Stimulated activated CD4-positive, alpha-beta T cell treated with anti-CD3 and anti-CD28 coated beads, Interleukin-2, amount 100 ng/mL, for 4 hours (primary cell): ENCODE measurements around the gene SEC23A.
"Not testable (repeated sequence)": the region's sequence is repeated elsewhere in the genome, so short reads cannot be mapped to it uniquely, and the experiment has no call there.

Experiments used
- DNase-seq: peaks from one replicate; pipeline ENCODE4 v3.0.0-alpha.2; 2020; ENCODE audit warnings: low read depth

The SEC23A gene

DNA sequence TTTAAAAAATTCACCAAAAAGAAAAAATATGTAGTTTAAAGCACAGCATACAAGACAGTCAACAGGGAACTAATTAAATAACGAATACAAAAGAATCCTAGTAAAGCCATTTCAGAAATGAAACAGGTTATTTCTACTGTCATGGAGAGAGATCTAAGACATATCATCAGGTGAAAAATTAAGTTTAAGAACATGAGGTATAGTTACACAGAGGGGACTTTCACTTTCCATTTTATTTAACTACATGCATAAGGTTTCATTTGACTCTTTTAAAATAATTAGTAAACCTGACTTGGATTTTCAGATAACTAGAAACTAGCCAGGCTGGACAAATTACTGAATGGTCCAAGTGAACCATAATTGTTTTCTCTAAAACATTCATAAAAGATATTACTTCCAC, 11.3 kb downstream of the SEC23A start:
- no peak for DNase-seq

DNA sequence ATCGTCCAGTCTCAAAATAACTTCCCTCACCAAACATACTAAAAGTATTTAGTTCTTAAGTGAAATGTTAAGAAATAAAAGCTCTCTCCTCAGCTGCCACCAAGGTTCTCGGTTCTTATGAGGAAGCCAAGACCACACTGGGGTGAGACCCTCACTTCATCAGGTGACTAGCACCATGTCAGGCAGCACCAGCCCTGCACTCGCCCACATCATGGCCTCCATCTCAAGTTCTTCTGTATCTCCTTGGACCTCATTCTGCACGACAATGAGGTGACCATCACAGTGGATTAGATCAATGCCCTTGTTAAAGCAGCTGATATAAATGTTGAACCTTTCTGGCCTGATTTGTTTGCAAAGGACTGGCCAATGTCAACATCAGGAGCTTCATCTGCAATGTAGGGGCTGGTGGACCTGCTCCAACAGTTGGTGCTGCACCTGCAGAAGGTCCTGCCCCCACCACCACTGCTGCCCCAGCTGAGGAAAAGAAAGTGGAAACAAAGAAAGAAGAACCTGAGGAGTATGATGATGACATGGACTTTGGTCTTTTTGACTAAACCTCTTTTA, 12.4 kb downstream of the SEC23A start:
- no peak for DNase-seq

DNA sequence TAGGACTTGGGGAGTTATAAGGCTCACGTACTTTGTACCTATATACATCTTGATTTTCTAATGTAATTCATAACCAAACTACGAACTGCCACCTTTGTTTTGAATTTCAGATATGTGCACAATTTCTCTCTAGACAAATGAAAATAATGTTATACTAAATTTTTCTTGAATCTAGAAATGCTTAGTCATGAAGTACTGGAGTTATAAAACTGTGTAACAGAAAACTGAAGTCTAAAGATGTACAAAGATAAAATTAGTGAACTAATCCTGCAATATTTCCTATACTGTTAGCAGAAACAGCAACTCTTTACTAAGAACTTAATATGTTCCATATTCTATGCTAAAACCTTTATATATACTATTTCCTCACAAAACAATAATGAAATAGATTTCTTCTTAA, 15.5 kb downstream of the SEC23A start:
- no peak for DNase-seq

DNA sequence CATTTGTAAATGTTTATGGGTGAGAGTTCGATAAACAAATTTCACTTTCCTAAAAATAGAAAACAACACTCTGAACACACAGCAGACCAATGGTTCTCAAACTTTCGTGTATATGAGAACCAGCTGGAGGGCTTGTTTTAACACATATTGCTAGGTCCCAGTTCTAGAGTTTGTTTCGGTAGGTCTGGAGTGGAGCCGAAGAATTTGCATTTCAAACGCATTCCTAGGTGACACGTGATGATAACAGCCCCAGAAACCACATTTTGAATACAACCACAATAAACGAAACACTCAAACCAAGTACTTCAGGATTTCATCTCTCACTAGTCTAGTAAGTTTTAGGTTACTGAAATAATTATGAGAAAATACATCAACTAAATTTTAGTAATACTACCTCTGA, 17.1 kb downstream of the SEC23A start:
- DNase-seq = no peak

DNA sequence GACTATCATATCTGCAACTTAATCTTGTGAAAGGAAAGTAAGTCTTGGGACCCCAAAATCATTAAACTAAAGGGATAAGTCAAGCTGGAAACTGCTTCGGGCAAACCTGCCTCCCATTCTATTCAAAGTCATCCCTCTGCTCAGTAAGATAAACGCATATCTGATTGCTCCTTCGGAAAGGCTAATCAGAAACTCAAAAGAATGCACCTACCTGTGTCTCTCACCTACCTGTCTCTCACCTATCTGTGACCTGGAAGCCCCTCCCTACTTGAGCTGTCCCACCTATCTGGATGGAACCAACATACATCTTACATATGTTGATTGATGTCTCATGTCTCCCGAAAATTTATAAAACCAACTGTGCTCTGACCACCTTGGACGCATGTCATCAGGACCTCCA, 19.9 kb downstream of the SEC23A start:
- no peak for DNase-seq

DNA sequence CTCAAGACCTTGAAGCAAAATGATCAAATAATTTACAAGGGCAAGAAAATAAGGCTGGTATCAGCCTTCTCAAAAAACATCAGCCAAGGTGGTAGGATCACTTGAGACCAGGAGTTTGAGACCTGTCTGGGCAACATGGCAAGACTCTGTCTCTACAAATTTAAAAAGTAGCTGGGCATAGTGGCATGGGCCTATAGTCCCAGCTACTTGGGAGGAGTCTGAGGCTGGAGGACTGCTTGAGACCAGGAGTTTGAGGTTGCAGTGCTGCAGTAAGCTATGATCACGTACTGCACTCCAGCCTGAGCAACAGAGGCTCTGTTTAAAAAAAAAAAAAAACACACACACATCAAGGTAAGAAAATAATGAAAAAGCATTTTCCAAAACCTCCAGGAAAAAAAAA, 22.1 kb downstream of the SEC23A start:
- no peak for DNase-seq

DNA sequence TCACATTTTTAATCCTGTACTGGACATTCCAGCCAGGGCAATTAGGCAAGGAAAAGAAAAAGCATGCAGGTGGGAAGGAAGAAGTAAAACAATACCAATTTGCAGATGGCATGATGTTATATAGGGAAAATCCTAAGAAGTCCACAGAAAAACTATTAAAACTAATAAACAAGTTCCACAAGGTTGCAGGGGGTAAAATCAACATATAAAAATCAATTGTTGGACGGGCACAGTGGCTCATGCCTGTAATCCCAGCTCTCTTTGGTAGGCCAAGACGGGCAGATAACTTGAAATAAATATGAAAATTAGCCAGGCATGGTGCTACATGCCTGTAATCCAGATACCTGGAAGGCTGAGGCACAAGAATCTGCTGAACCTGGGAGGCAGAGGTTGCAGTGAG, 31.9 kb downstream of the SEC23A start:
- DNase-seq = no peak

DNA sequence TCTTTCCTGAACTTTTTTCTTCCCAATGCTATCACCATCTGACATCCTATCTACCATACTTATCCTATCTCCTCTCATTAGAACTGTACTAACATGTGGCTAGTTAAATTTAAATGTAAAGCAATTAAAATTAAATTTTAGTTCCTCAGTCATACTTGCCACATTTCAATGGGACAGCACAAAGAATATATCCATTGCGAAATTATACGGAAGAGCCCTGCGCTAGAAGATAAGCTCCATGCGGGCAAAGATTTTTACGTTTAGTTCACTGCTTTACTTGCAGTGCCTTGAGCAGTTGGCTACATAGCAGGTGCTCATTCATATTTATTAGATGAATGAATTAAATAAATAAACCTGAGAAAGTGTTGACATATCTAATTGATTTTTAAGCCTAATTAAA, 33.1 kb downstream of the SEC23A start:
- no peak for DNase-seq

DNA sequence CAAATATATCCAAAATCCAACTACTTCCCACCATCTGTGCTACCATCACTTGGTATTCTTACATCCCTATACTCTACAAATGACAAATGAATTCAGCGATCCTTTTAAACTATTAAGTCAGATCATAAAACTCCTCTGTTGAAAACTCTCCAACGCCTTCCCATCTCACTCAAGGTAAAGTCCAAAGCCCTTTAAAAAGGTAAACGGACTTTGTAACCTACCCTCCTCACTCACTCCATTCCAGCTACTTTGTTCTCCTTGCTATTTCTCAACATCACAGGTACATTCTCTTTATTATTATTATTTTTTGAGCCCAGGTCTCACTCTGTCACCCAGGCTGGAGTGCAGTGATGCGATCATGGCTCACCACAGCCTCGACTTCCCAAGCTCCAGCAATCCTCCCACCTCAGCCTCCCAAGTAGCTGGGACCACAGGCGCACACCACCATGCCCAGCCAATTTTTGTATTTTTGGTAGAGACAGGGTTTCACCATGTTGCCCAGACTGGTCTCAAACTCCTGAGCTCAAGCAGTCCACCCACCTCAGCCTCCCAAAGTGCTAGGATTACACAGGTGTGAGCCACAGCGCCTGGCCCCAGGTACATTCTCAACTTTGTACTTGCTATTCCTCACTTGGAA, 33.7 kb downstream of the SEC23A start:
- DNase-seq = not testable (repeated sequence)

DNA sequence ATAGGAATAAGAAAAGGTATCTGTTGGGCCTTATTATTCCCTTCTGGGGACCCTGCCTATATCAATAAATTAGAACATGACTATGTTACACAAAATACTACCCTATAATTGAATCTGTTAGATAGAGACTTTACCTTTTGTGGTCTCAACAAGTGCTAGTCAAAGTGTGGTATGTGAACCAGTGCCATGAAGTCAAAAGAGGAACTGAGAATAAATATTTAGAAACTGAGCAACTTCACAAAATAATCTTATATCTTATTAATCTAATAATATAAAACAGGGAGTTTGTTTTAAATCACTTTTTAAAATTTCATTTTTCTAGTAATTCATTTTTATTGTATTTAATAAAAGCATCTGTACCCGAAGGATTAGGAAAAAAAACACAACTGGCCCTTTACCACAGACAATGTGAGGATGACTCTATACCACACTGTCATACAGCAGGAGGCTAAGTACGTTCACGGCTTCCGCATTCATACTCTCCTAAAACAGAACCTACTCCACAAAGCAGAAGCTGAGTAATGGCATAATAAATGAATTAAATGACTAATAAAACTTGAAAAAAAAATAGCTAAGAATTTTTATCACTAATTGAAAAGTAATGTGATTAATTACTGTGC, 42.1 kb downstream of the SEC23A start:
- DNase-seq = no peak

DNA sequence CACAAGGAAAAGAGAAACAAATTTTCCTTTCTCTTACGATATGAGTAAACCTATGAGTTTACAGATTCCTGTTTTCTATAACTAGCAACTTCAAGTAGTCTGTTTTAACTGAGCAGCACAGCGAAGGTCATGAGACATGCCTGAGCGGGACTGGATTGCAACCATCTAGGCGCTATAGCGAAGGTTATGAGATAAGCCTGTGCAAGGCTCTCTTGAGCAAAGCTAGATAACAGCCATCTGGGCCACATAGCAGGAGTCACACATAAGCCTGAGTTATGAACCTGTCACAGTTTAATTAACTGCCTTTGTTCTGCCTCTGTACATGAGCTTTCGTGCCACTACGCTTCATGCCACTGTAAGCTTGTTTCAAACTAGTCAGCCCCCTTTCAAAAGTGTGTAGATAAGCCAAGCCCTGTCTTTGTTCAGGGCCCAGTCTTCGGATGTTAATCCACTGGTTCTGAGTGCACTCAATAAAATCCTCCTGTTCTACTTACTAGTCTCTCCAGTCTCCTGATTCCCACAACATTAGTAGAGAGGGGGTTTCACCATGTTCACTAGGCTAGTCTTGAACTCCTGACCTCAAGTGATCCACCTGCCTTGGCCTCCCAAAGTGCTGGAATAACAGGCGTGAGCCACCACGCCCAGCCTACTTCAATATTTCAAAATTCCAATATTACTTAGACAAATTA, 47.1 kb downstream of the SEC23A start:
- DNase-seq = no peak

DNA sequence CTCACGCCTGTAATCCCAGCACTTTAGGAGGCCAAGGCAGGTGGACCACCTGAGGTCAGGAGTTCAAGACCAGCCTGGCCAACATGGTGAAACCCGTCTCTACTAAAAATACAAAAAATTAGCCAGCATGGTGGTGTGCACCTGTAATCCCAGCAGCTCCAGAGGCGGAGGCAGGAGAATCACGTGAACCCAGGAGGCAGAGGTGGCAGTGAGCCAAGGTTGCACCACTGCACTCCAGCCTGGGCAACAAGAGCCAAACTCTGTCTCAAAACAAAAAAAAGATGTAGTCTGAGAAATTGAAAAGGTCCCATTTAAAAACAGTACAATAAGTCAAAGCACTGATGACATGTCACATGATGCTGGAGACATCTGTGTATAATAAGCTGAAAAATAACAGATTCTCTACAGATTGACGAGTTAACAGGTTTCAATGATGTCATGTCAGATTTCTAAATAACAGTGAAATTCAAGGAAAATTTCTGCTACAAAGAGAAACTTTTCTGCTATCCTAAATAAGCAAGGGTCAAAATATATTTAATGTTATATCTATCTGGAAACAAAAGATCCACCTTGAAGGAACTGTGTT, 50.1 kb downstream of the SEC23A start:
- not testable (repeated sequence) for DNase-seq

DNA sequence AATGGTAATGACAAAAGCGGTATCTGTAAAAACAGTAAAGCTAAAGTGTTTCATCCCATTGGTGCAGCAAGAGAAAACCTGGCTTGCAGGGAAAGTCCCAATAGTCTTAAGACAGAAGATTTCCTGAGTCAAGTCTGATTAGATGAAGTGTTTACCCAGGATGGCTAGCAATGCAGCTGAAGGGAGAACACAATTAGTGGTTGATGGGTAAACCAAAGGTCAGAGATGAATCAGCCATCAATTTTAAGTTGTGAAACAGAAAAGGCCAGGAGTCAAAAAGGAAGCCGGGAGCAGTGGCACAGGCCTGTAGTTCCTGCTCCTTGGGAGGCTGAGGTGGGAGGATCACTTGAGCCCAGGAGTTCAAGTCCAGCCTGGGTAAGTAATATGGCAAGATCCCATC, 52.6 kb downstream of the SEC23A start:
- DNase-seq = no peak

DNA sequence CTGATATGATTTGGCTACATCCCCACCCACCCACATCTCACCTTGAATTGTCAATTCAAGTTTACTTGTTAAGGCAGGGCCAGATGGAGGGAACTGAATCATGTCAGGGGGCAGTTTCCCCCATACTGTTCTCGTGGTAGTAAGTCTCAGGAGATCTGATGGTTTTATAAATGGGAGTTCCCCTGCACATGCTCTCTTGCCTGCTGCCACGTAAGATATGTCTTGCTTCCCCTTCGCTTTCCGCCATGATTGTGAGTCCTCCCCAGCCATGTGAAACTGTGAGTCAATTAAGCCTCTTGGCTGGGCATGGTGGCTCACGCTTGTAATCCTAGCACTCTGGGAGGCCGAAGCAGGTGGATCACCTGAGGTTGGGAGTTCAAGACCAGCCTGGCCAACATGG, 57.1 kb downstream of the SEC23A start:
- not testable (repeated sequence) for DNase-seq

DNA sequence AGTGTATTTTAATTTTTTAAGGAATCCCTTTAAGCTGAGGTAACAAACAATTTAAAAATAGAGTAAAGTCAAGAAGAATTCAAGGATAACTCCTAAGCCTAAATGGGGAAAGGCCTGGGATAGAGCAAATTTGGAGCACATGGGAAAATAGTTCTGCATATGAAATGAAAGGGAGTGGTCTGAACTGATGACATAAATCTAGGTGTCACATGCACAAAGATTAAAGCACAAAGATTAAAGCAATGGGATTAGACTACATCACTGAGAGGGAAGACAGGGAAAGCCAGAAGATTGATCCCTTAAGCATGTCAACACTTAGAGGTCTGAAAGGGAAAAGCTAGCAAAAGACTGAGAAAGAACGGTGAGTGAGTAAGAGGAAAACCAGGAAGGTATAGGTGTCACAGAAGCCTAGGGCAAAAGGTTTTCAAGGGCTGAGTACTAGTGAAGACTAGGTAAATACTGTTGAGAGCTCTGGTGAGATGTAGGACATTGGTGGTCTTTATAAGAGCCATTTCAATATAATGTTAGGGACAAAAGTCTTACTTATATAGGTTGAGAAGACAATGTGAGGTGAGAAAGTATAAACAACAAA, 59.6 kb downstream of the SEC23A start:
- DNase-seq = no peak

DNA sequence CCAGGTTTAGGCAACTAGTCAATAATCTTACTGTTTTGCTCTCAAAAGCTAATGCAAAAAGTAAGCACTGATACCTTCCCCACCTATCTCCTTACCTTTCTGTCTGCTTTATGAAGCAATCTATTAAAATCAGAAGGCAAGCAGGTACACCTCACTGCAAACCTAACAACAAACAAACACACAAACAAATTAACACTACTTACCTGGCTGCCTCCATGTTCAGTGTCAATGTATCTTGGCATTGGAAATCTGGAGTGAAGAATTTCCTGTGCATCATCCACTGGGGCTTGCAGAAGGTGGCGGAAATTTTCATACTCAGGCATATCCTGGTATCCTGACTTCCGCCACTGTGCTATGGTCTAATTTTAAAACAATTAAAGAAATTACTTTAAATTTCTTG, 62.5 kb downstream of the SEC23A start:
- DNase-seq = no peak

DNA sequence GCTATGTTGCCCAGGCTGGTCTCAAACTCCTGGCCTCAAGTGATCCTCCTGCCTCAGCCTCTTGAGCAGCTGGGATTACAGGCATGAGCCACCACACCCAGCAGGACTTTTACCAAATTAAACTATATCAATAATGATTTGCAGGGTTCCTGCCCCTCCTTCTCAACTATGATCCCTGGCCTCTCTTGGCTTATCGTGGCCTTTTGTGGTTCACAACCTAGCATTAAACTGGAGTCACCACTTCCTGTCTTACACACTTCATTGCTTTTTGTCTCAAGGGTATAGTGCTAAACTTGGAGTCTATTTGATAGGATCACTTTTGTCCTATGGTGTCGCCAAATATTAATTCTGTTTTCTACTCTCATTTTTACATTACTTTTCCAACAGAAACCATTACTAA, 64.5 kb downstream of the SEC23A start:
- DNase-seq = no peak

DNA sequence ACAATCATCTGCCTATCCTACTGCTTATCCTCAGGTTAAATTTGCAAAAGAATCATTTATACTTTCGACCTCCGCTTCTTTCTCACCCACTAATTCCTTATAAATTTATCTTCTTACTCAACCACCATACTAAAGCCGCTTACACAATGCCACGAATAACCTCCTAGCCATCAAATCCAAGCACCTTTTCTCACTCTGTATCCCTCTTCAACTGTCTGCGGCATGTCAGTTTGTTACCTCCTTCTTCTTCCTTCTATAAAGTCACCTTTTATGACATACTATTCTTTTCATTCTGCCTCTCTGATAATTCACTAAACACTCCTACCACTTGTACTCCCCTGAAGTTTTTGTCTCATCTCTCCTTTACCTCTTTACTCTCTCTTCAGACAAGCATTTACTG, 66.3 kb downstream of the SEC23A start:
- no peak for DNase-seq

DNA sequence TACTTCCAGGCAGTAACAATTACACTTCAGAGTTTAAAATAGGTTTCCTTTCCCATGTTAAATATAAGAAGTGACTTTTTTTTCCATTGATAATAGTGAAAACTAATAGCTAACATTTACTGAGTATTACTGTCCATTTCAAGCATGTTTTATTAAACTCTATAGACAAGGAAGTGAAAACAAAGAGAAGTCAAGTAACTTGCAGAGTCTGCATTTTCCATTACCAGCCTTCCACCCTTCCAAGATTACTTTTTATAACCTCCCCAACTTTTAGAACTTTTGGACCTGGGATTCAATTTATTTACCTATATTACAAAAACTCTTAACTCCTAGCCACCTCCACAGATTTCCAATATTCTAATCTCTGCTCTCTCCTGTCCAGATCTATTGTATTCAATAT, 67.7 kb downstream of the SEC23A start:
- no peak for DNase-seq

DNA sequence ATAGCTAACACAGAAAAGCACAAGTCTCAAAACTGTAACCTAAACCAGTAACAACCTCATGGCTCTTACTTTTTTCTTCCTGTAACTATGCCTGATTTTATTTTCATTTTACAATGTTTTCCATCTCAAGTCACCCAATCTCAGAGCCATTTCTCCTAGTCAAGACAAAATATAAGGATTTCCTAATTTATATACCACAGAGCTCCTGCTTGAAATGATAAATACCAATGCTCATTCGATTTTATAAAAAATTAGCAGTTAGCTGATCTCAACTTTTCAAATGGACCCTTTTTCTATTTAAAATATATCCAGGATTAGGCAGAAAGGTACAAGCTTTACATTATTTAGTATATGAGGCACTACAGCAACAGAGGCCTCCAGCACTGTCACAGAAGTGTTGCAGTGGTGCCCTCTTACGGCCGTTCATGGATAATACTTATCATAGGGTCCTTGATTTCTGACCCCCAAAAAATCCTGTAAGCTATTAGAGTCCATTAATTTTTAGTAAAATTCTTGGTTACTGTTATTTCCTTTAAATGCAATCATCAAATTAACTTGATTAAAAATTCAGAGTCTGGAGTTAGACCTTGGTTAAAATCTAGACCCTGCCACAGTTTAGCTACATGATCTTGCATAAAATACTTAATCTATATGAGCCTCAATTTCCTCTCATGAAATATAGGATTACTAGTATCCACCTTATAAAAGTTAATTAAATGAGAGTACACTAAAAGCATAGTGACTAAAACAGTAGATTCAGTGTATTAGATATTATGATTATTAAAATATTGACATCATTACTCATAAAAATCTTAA, 68.3 kb downstream of the SEC23A start:
- no peak for DNase-seq

DNA sequence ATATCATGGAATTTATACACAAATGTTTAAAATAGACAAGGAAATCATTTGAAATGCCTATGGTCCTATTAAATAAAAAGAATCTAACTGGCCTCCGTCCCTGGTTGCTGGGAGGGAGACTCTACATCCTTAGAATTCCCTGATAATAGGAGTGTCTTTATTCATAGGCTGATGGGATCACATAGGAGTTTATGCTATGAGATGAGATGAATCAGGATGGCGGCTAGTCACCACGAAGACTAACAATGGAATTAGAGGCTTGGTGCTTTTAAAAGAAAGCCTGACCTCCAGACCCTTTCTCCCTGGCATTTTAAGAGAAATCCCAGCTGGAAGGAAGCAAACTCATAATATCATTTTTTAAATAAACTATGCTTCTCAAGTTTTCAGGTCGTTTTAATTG, 69.7 kb downstream of the SEC23A start:
- no peak for DNase-seq

DNA sequence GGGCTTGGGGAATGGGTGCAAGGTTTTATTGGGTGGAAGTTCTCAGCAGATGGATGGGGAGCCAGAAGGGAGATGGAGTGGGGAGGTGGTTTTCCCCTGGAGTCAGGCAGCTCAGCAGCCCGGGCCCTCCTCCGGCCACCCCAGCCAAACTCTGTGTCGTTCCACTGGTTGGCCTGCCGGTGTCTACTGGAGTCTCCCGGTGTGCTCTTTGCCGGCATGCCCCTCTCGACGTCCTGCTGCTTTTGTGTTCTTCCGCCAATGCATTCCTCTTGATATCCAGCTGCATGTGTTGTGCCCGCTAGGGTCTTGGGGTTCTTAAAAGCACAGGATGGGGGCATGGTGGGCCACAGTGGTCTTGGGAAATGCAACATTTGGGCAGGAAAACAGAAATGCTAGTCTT, 72.8 kb downstream of the SEC23A start:
- no peak for DNase-seq
